Left ventricle myocardium superior (tissue), 1 donor: ENCODE results near the gene ORC2. TPM values are rescaled to one million over a fixed set of nuclear protein-coding genes. Genes with fewer than 3 reads are reported as not detected.
"Not testable (repeated sequence)": the region's sequence is repeated elsewhere in the genome, so short reads cannot be mapped to it uniquely, and the experiment has no call there.

Experiments
- ATAC-seq: fragments of 200-7000 bp; cut with Tn5 transposase; one replicate; pipeline ENCODE4 v1.9.1; 2020; ENCODE audit warnings: mild to moderate bottlenecking, moderate library complexity
- DNase-seq: peaks from one replicate; pipeline ENCODE4 v3.0.0-alpha.2; 2020
- intact Hi-C: fragments of 100-400 bp; cut with micrococcal nuclease; formaldehyde crosslinking; loops from one replicate; pipeline ENCODE4 v1.11.0; 2022
- long read RNA-seq: library from polyadenylated mRNA; unstranded; transcript quantifications from one replicate; pipeline ENCODE4 v2.0.0, GENCODE V29; 2021
- total RNA-seq: library from RNA; stranded (reverse); fragmentation: NEBNext Ultra II Directional; extraction: Animal tissue kit (Norgen Biotek cat#: 25700); gene quantifications from one replicate; pipeline ENCODE4 v1.2.1, GENCODE V29; 2021
- donor health status: DM: no; HTN: yes; CAD: no; lungs with severe emphysema.

The ORC2 gene
- total RNA-seq = 26.1 TPM
- long read RNA-seq, full-length matches to known transcripts = 5 of 10 reads
- long read RNA-seq, partial matches to known transcripts = 4 of 10 reads
- long read RNA-seq, other reads (novel, unspliced or antisense) = 1 of 10 reads

- intact Hi-C loops = no loop called here
- peak; percentile 99 for ATAC-seq
- DNase-seq = peak; percentile 97
These were observed at the start of gene ORC2 for GRCh38 chr2:200963124-200963917. Gene ORC2 (minus strand): TSS chr2:200963660. CDS start chr2:200958123, 5,537 bp downstream.

GRCh38 chr2:201008296-201008829, 44.9 kb upstream of the ORC2 start:
- ATAC-seq (no peak), DNase-seq (no peak)
- intact Hi-C loops = no loop called here

GRCh38 chr2:201007584-201007998, 44.1 kb upstream of the ORC2 start:
- ATAC-seq (no peak), DNase-seq (no peak)
- intact Hi-C loops = no loop called here

DNA sequence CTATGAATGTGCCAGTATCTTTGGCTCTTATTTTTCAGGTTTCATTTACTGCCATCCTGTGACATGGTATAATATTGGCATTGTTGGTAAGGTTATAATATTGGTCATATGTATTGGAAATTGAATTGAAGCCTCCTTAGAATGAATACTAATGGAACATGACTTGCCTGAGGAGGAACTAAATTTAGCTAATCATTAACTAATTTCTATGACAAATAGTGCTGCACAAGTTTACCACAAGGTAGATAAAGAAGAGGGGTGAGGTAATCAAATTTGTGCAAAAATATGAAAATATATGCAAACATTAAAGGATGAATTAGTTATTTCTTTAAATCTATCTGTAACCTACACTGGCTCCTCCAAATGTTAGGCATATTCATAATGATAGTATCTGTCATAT, 43.2 kb upstream of the ORC2 start:
- intact Hi-C loops = no loop called here
- no peak for DNase-seq
- no peak for ATAC-seq

DNA sequence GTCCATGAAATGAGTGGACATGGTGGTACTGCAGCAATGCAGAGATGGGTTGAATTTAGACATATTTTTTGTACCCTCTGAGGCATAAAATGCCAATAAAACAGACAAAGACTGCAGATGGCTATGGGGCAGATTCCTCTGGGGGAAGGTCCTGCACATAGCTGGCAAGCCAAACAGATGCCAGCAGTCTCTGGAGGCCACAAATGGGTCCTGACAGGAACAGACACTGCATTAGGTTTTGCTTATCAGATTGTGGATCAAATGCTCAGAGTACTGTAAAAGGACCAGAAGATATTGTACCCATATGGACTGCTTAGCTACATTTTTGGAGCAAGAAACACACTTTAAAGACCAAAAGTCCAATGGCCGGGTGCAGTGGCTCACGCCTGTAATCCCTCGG, 40.9 kb upstream of the ORC2 start:
- ATAC-seq (no peak), DNase-seq (no peak)
- intact Hi-C loops = no loop called here

DNA sequence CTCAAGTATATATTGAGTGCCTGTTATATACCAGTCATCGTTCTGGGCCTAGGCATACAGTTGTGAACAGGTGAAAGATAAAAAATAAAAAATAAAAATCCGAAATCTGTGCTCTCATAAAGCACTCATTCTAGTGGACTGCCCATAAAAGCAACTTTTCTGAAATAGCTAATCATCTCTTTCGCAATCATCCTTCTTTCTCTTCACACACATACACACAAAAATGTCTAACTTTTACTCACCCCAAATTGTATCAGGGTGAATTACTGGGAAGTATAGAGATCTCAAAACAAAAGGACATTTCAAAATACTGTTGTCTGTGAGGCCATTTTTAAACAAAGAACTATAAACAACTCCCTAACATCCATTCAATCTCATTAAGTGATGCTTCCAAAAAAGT, 29.6 kb upstream of the ORC2 start:
- DNase-seq (no peak), ATAC-seq (no peak)
- intact Hi-C loops = no loop called here

DNA sequence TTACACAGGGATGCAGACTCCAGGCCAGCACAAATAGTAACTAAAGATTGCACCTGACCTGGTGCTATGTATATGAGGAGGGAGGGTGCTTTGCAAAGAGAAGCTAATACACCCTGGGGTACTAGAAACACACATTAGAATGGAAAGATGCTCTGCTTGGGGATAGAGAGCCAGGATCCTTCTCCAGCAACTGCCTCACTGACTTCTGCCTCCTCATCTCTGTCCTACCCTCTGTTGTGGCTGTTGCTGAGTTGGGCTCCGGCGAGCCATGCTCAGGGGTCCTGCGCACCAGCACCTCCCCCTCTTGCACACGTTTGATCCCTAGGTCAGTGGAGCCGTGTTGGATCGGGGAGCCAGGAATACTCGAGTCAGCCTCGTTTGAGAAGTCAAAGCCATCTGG, 23.7 kb upstream of the ORC2 start:
- intact Hi-C loops = no loop called here
- no peak for DNase-seq
- peak; percentile 49 for ATAC-seq

- intact Hi-C loops = no loop called here
- DNase-seq (no peak), ATAC-seq (no peak)
These were observed 22.3 kb upstream of the ORC2 start for GRCh38 chr2:200985799-200986198.

DNA sequence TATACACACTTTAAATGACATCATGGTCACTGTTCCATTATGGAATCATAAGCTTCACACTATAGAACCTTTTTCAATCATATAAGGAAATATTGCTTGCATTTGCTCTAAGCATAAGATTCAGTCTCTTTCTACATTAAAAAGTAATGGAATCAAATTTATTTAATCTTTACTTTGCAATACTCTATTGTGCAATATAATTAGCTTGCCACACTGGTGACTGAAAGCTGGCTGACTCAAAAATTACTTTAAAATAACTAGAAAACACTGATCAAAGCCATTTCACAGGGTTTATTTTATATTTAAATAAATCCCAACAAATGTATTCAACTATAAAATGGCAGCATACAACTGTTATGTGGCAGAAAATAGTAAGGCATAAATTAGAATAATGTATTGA, 13.2 kb upstream of the ORC2 start:
- intact Hi-C loops = loop anchor here (10.0 kb wide), 1 partner anchor 78 kb away; no protein-coding TSS in a partner anchor
- ATAC-seq = no peak

GRCh38 chr2:200975672-200976071, 12.2 kb upstream of the ORC2 start:
- DNase-seq (no peak), ATAC-seq (no peak)
- intact Hi-C loops = loop anchor here (10.0 kb wide), 1 partner anchor 79 kb away; no protein-coding TSS in a partner anchor

More for the DNA sequence above, 13.2 kb upstream of the ORC2 start:
- no peak for DNase-seq

- not testable (repeated sequence) for DNase-seq, ATAC-seq
- intact Hi-C loops = loop anchor here (10.0 kb wide), 1 partner anchor 85 kb away; no protein-coding TSS in a partner anchor
These were observed 6.6 kb upstream of the ORC2 start for GRCh38 chr2:200970057-200970456.

GRCh38 chr2:200968735-200969134, 5.3 kb upstream of the ORC2 start:
- ATAC-seq = no peak
- intact Hi-C loops = no loop called here

GRCh38 chr2:200968162-200968561, 4.7 kb upstream of the ORC2 start:
- intact Hi-C loops = no loop called here
- DNase-seq = no peak
- no peak for ATAC-seq

More at GRCh38 chr2:200968735-200969134, 5.3 kb upstream of the ORC2 start:
- no peak for DNase-seq

GRCh38 chr2:200966770-200967169, 3.3 kb upstream of the ORC2 start:
- intact Hi-C loops = no loop called here
- ATAC-seq = no peak

GRCh38 chr2:200964498-200964897, 1.0 kb upstream of the ORC2 start:
- intact Hi-C loops = no loop called here
- ATAC-seq (no peak), DNase-seq (no peak)

More at GRCh38 chr2:200966770-200967169, 3.3 kb upstream of the ORC2 start:
- no peak for DNase-seq

DNA sequence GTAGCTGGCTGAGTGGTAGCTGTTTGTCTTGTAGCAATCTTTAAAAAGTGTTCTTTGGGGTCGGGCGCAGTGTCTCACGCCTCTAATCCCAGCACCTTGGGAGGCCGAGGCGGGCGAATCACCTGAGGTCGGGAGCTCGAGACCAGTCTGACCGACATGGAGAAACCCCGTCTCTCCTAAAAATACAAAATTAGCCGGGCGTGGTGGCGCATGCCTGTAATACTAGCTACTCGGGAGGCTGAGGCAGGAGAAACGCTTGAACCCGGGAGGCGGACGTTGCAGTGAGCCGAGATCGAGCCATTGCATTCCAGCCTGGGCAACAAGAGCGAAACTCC, 425 bp upstream of the ORC2 start:
- DNase-seq = peak; percentile 45
- ATAC-seq, intact Hi-C loops: not testable (repeated sequence)

DNA sequence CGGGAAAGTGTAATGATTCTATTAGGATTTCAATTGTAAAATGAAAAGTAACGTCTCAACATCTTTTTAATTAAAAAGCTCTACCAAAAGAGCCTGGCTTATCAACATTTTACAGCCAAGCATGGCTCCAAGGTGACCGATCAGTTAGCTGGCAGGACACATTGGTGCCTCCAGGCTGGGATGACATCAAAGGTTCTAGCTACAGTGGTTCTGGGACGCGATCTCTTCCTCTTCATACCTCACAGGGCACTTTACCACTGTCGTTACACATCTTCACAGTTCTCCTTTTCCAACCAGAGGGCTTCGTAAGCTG, 693 bp downstream of the ORC2 start:
- intact Hi-C loops = no loop called here
- DNase-seq (peak; percentile 34), ATAC-seq (peak; percentile 72)

- ATAC-seq = no peak
- no peak for DNase-seq
- intact Hi-C loops = no loop called here
These were observed 1.8 kb downstream of the ORC2 start for GRCh38 chr2:200961674-200962073.

DNA sequence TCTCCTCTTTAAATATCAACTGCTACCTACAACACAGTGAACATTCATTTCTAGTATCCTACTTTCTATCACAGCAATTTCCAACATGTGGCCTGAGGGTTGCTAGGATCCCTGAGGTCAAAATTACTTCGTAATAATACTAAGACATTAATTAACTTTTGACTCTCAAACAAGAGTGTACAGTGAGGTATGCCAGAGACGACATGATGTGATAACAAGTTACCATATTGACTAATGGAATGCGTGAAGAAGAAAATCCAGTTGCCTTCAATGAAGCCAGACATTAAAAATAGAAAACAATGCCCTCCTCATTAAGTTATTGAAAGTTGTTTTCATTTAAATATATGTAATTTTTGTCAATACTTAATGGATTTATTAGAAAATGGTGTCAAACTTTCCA, 13.1 kb downstream of the ORC2 start:
- DNase-seq (no peak), ATAC-seq (peak; percentile 70)
- intact Hi-C loops = no loop called here

GRCh38 chr2:200945395-200945729, 18.1 kb downstream of the ORC2 start:
- ATAC-seq = no peak
- no peak for DNase-seq

More at GRCh38 chr2:200945395-200945729, 18.1 kb downstream of the ORC2 start:
- intact Hi-C loops = no loop called here
